AML-193 (cell line): ENCODE data around the gene CHGA.

Experiments used
- DNase-seq, 2 experiments: peaks; one replicate each; lab custom pipeline; 2025; lab: John Stamatoyannopoulos, UW

CHGA gene

GRCh38 chr14:92984082-92984788 is 61.3 kb downstream of the CHGA start:
- DNase-seq, result no peak
